Measurements from ENCODE around the gene APOB.

- TF ChIP-seq CTCF (IDR thresholded peaks at IDR 0.05), result no peak
- TF ChIP-seq POLR2AphosphoS5 (IDR thresholded peaks at IDR 0.05), result no peak
- no peak for TF ChIP-seq POLR2A (IDR thresholded peaks at IDR 0.05)
Observed at GRCh38 chr2:20960003-20960402, 83.9 kb downstream of the APOB start.

All from prostate gland (tissue), 2 donors.